Epithelial cell of esophagus (primary cell): ENCODE measurements around the gene IL21.
"Not testable (repeated sequence)": the region's sequence is repeated elsewhere in the genome, so short reads cannot be mapped to it uniquely, and the experiment has no call there.

ENCODE experiments used
- DNase-seq: peaks from one replicate; pipeline ENCODE4 v3.0.0; 2010; ENCODE audit warnings: low read depth
- H3K4me3 ChIP-seq: 2 replicates; pipeline ENCODE4 v1.5.1; 2011; ENCODE audit warnings: mild to moderate bottlenecking, low read length, control low read depth
- CTCF ChIP-seq: IDR thresholded peaks from 2 replicates; pipeline ENCODE4 v1.5.1; 2011; ENCODE audit warnings: low read depth, mild to moderate bottlenecking, low read length, control low read depth, inconsistent platforms; ENCODE audit not compliant: insufficient read depth; ENCODE audit errors: missing control alignments

IL21 gene

DNA sequence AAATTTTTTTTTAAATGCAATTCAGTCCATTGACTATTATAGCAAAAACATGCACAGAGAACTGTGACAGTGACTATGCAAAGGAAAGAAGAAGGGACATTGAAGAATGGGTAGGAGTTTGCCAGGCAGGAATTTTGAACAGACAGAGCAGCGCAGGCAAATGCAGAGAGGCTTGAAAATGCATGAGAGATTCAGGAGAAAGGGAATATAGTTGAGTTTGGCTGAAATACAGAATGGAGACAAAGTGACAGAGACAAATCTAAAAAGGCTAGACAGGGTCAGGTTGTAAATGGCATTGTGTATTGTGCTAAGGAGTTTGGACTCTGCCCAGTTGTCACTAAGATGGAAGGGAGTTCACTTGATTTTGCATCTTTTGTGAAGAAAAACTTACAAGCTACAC is 42.4 kb upstream of the IL21 start:
- no peak overlapping the region for H3K4me3 ChIP-seq
- no peak for DNase-seq
- no peak for TF ChIP-seq CTCF

DNA sequence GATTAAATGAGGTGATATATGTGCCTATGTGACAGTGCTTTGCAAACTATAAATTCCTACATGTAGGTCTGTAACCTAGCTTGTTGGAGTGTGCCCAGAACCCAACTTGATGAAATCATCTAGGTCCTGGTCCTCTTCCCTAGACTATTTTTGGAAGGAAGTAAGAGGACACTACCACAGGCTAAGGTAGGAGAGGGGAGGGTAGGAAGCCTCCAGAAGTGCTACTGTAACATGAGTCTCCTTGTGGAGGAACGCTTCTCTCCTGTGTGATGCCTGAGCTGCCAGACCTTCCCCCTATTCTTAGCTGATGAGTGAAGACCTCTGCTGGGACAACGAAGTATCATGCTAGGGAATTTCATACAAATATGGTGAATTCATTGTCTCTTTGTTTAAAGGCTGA is 41.8 kb upstream of the IL21 start:
- no peak overlapping the region for H3K4me3 ChIP-seq
- TF ChIP-seq CTCF, result no peak
- no peak for DNase-seq

DNA sequence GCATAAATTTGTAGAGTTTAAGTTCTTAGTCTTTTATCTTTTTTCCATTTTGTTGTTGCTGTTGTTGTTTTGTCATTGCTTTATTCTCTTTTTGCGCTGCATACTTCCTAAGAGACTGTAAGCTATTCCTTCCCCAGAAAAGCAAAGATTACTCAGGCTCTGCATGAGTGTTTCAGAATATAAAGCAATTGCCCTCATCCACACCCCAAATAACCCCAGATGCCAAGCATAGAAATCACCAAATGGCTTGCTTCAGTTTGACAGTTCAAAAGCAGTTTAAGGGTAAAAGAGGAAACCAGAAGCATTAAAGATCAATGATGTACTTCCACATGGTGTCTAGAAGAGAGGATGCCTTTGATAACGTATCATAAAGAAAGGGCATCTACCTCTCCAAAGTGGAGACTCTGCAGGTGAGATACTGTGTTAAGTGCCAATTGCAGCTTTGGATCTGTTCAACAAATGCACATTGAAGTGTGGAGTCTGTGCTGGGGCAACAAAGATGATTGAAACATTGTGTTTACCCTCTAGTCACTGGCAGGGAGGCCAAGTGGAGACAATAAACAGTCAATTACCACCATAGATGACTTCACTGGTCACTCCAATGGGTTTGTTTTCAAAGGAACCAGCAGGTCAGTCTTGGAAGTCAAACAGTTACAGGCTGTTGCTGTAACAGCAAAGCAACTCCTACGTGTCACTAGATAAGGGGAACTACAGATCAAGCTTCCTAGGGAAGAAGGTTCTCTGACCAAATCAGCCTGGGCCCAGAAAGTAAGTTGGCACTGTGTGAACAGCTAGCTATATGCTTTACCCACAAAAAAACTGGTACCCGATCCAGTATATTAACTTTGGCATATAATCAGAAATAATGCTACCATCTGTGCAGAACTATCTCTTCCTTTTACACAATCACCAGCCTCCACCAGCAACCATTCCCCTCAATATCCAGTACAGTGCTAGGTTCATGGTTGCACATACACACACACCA is 40.6 kb upstream of the IL21 start:
- H3K4me3 ChIP-seq, result no peak overlapping the region
- no peak for TF ChIP-seq CTCF
- DNase-seq, result peak; percentile 23

DNA sequence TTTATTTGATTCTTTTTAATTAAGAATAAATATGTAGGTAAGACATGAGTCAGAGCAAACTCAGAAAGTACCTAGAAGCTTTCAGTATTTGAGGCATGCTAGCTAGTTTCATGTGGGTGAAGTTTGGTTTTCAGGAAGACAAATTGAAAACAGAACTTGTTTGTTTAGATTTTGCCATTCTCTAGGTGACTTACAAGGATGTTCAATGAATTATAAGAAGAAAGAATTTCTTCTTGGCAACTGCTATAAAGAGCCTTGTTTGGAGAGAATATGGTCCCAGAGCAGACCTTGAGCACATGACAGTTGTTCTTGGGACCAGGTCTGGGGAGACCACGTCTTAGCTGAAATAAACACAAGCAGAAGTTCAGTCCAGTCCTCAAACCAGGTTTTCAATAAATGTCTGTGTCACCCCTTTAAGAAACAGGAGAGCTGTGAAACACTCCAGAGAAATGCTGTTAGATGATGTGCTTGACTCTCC is 38.0 kb upstream of the IL21 start:
- peak; percentile 19 for DNase-seq
- H3K4me3 ChIP-seq, result no peak overlapping the region
- no peak for TF ChIP-seq CTCF

- no peak for TF ChIP-seq CTCF
- H3K4me3 ChIP-seq, result no peak overlapping the region
- no peak for DNase-seq
Measured at GRCh38 chr4:122658377-122658776, 37.5 kb upstream of the IL21 start.

DNA sequence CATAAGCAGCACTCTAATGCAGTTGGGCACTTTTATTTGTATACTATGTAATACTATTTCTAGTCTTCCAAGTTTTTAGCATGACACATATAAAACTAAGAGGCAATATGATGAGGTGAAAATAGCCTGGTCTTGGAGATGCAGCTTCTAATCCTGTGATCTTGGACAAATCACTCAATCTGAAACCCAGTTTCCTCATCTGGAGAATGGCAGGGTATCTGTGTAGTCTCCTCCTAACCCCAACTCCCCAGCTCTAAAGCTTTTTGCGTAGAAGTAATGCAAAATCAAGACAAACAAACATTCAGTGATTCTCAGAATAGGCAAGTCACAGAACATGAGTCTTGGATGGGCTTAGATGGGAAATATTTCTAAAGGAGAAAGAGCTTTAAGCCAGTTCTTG is 36.7 kb upstream of the IL21 start:
- DNase-seq, result no peak
- TF ChIP-seq CTCF, result no peak
- no peak overlapping the region for H3K4me3 ChIP-seq

DNA sequence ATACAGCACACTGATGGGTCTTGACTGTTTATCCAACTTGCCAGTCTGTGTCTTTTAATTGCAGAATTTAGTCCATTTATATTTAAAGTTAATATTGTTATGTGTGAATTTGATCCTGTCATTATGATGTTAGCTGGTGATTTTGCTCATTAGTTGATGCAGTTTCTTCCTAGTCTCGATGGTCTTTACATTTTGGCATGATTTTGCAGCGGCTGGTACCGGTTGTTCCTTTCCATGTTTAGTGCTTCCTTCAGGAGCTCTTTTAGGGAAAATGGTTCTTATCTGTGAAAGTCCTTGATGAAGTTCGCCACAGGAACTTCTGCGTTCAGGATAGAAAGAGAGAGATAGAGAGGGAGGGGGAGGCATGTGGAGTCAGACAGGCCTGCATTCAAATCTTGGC is 35.7 kb upstream of the IL21 start:
- not testable (repeated sequence) for DNase-seq, H3K4me3 ChIP-seq
